RPMI7951 (cell line): Measurements from ENCODE around the gene CST2. TPM values are rescaled to one million over a fixed set of nuclear protein-coding genes. Genes with fewer than 3 reads are reported as not detected.
"Not testable (repeated sequence)": the region's sequence is repeated elsewhere in the genome, so short reads cannot be mapped to it uniquely, and the experiment has no call there.

Experiments used
- DNase-seq: peaks from one replicate; pipeline ENCODE4 v3.0.0-alpha.2; 2012; ENCODE audit warnings: low read depth
- total RNA-seq: library from RNA; depleted of rRNA; stranded (reverse); fragments of >200 nt; shearing (Covaris generic); gene quantifications from 2 replicates; pipeline ENCODE4 v1.2.3, GENCODE V29; 2014; rRNA removed

The CST2 gene
- total RNA-seq: 0.84 TPM in 1 of 2 replicates, not detected in the other

- peak; percentile 62 for DNase-seq
These were observed at the start of gene CST2 for GRCh38 chr20:23826541-23827021. CST2 (minus strand) TSS chr20:23826729; CDS start chr20:23826660, 69 bp downstream.

- no peak for DNase-seq
These were observed 49.2 kb upstream of the CST2 start for GRCh38 chr20:23875606-23876237.

- DNase-seq: no peak
These were observed 48.2 kb upstream of the CST2 start for GRCh38 chr20:23874747-23875146.

GRCh38 chr20:23873370-23874015, 47.0 kb upstream of the CST2 start:
- no peak for DNase-seq

- no peak for DNase-seq
These were observed 45.5 kb upstream of the CST2 start for GRCh38 chr20:23872065-23872464.

- no peak for DNase-seq
These were observed 43.9 kb upstream of the CST2 start for GRCh38 chr20:23870461-23870860.

GRCh38 chr20:23869520-23869919, 43.0 kb upstream of the CST2 start:
- no peak for DNase-seq

- DNase-seq: no peak
These were observed 41.8 kb upstream of the CST2 start for GRCh38 chr20:23868321-23868720.

- DNase-seq: no peak
These were observed 40.7 kb upstream of the CST2 start for GRCh38 chr20:23867152-23867776.

- DNase-seq: not testable (repeated sequence)
These were observed 34.2 kb upstream of the CST2 start for GRCh38 chr20:23860771-23861170.

GRCh38 chr20:23857962-23858595, 31.6 kb upstream of the CST2 start:
- no peak for DNase-seq

GRCh38 chr20:23856736-23857135, 30.2 kb upstream of the CST2 start:
- DNase-seq: peak; percentile 40

GRCh38 chr20:23856226-23856625, 29.7 kb upstream of the CST2 start:
- DNase-seq: no peak

GRCh38 chr20:23841693-23842092, 15.2 kb upstream of the CST2 start:
- no peak for DNase-seq

- DNase-seq: no peak
These were observed 9.2 kb upstream of the CST2 start for GRCh38 chr20:23835716-23836115.

GRCh38 chr20:23832775-23833513, 6.4 kb upstream of the CST2 start:
- DNase-seq: peak; percentile 29

GRCh38 chr20:23831961-23832360, 5.4 kb upstream of the CST2 start:
- peak; percentile 76 for DNase-seq

- DNase-seq: no peak
These were observed 2.8 kb downstream of the CST2 start for GRCh38 chr20:23823621-23824324.

- DNase-seq: no peak
These were observed 3.4 kb downstream of the CST2 start for GRCh38 chr20:23823111-23823510.

- no peak for DNase-seq
These were observed 6.0 kb downstream of the CST2 start for GRCh38 chr20:23820493-23820892.

- not testable (repeated sequence) for DNase-seq
These were observed 15.0 kb downstream of the CST2 start for GRCh38 chr20:23811559-23811958.
